Activated CD4-positive, alpha-beta T cell treated with anti-CD3 and anti-CD28 coated beads, Interleukin-2, Interleukin-6, amounts not matched to agents 100 ng/mL and 50 ng/mL, durations not matched to agents 16 hours and 8 hours (primary cell): ENCODE data around the gene NKIRAS2.

Experiments
- DNase-seq: peaks from one replicate; pipeline ENCODE4 v3.0.0-alpha.2; 2020

Gene NKIRAS2

GRCh38 chr17:42058063-42058462 is 38.2 kb downstream of the NKIRAS2 start:
- DNase-seq, result no peak

- DNase-seq, result no peak
These were observed 39.9 kb downstream of the NKIRAS2 start for GRCh38 chr17:42059815-42060214.

GRCh38 chr17:42060231-42060630 is 40.3 kb downstream of the NKIRAS2 start:
- no peak for DNase-seq

GRCh38 chr17:42061646-42062487 is 42.0 kb downstream of the NKIRAS2 start:
- no peak for DNase-seq

- no peak for DNase-seq
These were observed 42.8 kb downstream of the NKIRAS2 start for GRCh38 chr17:42062681-42063080.

- DNase-seq, result no peak
These were observed 45.3 kb downstream of the NKIRAS2 start for GRCh38 chr17:42065201-42065600.

- peak; percentile 78 for DNase-seq
These were observed 47.6 kb downstream of the NKIRAS2 start for GRCh38 chr17:42067371-42068091.

- DNase-seq, result no peak
These were observed 49.1 kb downstream of the NKIRAS2 start for GRCh38 chr17:42068979-42069378.

- DNase-seq, result no peak
These were observed 51.9 kb downstream of the NKIRAS2 start for GRCh38 chr17:42071810-42072209.

GRCh38 chr17:42072323-42073187 is 52.7 kb downstream of the NKIRAS2 start:
- no peak for DNase-seq
